ENCODE results near the gene HNRNPDL.
"Not testable (repeated sequence)": the region's sequence is repeated elsewhere in the genome, so short reads cannot be mapped to it uniquely, and the experiment has no call there.

The HNRNPDL gene

DNA sequence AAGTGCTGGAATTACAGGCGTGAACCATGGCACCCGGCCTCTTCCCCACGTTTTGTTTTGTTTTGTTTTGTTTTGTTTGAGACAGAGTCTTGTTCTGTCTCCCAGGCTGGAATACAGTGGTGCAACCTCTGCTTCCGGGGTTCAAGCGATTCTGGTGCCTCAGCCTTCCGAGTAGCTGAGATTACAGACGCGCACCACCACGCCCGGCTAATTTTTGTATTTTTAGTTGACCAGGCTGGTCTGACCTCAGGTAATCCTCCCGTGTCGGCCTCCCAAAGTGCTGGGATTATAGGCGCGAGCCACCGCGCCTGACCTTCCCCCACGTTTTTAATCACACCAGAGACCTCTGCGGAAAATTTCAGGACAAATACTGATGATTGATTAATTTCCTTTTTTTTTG, 2.3 kb upstream of the HNRNPDL start:
- DNase-seq (ENCODE audit: low read depth): no peak

DNA sequence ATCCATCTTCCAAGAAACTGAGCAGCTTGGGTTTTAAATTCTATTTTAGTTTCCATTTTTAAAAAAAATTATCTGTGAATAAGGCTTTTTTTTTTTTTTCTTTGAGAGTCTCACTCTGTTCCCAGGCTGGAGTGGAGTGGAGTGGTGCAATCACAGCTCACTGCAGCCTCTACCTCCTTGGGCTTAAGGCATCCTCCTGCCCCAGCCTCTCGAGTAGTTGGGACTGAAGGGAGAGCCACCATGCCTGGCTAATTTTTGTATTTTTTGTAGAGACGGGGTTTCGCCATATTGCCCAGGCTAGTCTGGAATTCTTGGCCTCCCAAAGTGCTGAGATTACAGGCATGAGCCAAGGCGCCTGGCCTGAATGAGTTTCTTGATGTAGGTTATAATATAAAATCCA, 1.6 kb upstream of the HNRNPDL start:
- no peak for DNase-seq (ENCODE audit: low read depth)

DNA sequence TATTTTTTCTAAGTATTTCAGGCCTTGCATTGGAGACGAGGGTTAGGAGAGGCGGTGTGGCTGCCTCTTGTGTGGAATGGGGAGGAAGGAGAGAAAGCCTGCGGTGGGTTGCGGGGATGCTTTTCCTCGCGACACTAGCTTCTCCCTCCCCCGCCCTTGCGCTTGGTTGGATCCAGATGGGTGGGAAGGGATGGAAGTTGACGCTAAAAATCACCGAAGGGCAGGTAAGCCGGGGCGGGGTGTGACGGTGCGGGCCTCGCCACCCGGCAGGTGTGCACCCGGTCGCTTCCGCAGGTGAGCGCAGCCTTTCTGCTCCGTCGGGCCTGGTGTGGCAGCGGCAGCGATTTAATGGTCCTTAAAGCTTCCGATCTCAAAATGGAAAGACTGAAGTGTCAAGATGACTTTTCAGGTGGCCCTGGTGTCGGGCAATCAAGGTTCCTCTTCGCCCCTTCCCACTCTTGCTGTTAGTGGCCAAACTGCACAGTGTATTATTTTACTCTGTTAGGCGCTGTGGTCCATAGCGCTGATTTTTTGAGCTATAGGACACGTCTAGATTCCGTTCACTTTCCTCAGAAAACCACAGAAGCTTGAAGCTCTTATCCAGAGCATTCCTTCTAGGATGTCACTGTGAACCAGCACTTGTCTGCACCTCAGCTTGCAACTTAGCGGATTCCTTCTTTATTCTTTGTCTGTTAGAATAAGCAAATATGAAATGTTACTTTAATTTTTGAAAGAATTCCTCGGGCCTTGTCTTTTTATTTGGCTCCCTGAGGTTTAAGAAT, 893 bp upstream of the HNRNPDL start:
- no peak for DNase-seq (ENCODE audit: low read depth)

DNA sequence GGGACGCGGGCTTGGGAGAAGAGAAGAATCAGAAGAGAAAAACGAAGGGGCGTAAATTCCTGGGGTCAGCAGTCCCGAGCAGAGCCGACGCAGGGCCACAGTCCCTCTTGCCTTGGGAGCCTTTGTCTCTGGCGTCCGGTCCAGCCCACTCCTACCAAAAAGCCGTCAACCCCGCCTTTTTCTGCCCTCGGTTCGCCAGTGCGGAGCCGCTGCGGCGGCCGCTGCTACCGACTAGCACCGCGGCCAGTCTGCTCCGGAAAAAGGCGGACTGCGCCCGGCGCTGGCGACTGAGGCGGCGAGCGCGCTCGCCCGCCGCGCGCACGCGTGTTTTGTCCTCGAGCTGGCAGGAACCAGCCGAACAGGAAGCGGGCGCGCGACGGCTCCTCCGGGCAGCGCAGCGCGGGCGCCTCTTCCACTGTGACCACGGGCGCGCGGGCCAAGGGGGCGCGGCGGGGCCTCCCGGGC, 502 bp downstream of the HNRNPDL start:
- DNase-seq (ENCODE audit: low read depth): no peak

DNA sequence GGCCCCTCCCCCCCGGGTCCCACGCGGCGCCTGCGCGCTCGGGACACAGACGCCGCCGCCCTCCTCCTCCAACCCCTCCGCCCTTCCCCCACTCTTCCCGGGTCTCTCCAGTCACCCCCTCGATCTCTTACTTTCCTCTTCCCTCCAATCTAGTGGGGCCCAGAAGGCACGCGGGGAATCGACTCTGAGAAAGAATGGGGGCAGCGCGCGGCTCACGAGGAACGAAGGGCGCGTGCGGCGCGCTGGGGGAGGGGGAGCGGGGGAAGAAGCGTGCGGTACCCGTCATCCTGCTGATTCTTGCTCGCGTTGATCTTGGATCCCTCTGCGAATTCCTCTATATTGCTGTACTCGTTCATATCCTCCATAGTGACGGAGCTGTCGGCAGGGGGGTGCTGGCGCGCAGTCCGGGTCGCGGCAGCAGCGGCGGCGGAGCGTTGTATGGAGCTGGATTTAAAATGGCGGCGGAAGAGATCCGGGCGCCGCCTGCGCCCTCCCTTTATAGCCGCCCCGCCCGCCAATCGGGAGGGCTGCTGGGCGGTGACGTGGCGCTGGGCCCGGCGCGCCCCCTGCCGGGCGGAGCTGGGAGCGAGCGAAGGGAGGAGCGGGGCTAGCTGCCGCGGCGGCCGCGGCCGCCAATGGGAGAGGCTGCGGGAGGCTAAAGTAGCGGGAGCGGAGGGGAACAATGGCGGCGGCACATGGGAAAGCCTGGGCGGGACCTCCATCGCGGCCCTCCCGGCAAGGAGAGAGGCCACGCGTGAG, 1.1 kb downstream of the HNRNPDL start:
- peak; percentile 89 for DNase-seq (ENCODE audit: low read depth)

DNA sequence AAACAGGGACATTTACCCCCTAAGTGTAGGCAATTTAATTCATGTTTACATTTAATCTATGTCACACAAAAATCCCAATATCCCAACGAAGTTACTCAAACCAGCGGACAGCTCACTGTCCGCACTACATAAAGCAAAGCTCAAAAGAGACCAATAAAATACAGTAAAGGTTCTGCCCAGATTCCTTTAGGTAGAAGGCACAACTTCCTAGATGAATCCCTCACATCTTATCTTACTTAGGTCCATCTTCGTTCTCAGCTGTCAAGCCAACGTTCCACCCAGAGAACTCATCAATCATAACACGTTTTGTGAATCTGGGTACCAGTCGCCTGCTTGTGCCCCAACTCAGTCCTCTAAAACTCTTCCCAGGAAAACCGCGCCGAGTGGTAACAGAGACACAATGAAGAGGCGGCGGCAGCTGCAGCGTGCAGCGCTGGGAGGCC, 1.7 kb downstream of the HNRNPDL start:
- no peak for DNase-seq (ENCODE audit: low read depth)

DNA sequence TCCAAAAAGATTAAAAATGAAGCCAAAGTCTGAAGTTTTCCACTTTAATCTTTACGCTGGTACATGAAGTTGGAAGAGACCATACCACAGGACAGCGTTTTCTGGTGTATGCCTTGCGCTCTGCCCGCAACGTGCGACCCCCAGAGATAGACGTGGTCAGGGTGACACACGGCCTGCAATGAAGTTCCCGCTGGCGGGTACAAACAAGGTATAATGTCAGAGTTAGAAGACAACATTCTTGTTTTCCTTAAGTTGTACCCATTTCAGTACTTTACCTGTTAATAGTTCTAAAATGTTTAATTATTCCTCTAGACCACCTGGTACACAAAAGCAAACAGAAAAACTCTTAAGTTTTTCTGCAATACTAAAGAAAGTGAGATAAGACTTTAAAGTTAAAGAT, 4.8 kb downstream of the HNRNPDL start:
- no peak for DNase-seq (ENCODE audit: low read depth)

DNA sequence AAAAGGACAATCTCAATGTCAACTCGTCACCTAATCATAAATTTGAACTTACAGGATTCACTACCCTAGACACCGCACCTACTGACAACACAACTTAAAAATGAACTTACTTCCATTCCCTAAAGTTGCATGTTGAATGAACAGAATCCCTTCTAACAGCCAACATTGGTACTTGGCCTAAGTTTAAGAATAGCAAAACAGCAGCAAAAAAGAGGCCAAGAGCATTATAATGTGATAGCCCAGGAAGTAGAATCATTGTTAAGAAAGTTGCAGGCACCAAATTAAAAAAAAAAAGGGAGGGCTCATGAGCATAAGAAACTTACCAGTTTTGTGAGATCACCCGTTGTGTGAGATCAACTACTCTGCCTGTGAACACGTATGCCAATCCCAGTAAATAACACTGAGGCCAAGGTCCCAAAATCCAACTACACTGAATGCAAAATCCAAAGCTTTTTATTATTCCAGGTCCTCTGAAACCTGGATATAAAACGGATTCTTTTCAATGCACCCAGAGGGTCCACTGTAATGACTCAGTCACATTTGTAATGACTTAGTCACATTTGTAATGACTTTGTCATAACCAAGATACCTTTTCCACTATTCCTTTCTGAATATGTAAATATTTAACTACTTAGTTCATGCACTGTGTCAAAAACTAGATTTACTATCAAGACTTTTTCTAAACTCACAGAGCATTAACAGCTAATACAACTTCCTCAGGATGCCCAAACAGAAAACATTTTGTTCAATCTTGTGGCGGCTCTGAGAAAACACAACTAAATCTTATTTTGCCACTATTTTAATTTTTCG, 6.8 kb downstream of the HNRNPDL start:
- no peak for DNase-seq (ENCODE audit: low read depth)

DNA sequence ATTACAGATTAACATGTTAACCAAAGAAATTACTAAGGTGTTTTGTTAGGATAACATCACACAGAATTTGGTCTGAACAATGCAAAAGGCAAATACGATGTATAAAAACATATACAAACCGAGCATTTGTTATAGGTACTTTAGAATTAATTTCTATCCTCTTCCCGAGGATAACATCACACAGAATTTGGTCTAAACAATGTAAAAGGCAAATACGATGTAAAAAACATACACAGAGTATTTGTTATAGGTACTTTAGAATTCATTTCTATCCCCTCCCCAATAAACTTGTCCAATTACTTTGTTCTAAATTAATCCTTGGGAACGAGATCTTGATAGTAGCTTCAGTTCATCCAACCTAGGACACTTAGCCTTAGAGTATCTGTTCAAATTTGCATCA, 7.6 kb downstream of the HNRNPDL start:
- DNase-seq (ENCODE audit: low read depth): no peak

DNA sequence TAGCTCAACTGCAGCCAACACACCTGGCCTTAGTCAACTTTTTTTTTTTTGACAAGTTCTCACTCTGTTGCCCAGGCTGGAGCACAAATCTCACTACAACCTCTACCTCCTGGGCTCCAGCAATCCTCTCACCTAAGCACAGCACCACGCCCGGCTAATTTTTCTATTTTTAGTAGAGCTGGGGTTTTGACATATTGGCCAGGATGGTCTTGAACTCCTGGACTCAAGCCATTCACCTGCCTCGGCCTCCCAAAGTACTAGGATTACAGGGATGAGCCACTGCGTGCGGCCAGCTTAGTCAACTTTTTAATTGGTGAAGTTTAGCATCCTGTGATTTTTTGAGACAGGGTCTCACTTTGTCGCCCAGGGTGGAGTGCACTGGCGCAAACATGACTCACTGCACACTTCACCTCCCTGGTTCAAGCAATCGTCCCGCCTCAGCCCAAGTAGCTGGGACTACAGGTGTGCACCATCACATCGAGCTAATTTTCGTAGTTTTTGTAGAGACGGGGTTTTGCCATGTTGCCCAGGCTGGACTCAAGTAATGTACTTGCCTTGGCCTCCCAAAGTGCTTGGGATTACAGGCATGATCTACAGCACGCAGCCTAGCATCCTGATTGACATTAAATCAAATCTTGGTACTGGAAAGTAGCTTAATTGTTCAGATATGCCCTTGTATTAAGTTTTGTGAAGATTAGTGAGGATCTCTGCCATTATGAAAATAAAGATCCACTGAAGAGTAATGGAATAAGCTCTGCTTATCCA, 8.3 kb downstream of the HNRNPDL start:
- no peak for DNase-seq (ENCODE audit: low read depth)

DNA sequence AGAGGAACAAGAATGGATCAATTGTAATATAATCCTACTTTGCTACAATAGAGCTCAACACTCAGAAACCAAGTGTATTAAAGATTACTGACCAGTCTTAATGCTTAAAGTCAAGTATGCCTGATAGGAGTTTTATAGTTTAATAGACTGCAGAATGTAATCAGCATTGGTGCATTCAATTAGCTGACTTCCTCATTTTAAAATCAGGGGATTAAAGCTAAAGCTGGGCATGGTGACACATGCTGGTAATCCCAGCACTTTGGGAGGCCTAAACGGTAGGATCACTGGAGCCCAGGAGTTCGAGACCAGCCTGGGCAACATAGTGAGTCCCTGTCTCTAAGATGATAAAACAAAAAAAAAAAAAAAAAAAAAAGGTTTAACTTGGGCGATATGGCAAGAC, 10.8 kb downstream of the HNRNPDL start:
- no peak for DNase-seq (ENCODE audit: low read depth)

DNA sequence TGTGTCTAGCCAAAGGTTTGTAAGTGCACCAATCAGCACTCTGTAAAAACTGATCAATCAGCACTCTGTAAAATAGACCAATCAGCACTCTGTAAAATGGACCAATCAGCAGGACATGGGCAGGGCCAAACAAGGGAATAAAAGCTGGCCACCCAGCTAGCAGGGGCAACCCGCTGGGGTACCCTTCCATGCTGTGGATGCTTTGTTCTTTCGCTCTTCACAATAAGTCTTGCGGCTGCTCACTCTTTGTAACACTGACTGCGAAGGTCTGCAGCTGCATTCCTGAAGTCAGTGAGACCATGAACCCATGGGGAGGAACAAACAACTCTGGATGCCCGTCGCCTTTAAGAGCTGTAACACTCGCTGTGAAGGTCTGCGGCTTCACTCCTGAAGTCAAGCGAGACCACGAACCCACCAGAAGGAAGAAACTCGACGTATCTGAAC, 14.3 kb downstream of the HNRNPDL start:
- no peak for DNase-seq (ENCODE audit: low read depth)

DNA sequence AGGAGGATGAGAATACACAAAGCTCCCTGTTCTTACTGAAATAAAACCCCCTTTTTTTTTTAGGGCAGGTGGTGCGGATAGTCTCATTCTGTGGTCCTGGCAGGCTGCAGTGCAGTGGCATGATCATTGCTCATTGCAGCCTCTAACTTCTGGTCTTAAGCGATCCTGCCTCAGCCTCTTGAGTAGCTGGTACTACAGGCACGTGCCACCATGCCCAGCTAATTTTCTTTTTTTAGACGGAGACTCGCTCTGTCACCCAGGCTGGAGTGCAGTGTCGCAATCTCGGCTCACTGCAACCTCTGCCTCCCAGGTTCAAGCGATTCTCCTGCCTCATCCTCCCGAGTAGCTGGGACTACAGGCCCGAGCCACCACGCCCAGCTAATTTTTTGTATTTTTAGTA, 15.2 kb downstream of the HNRNPDL start:
- not testable (repeated sequence) for DNase-seq (ENCODE audit: low read depth)

DNA sequence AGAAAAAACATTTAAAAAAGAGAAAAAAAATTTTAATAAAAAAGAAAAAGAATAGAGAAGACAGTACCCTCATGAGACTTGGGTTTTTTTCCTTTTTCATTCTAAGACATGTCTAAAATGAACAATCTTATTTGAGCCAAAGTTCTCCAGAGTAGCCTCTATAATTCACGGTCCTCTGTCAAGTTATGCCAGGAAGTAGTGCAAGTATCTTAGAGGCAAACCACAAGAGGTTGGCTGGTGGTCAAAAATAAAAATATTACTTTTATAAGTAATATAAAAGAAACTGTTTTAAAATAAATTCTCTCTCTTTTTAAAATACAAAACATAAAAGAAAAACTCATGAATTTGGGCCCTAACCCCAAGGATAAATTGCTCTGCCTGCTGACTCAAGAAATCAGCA, 26.5 kb downstream of the HNRNPDL start:
- DNase-seq (ENCODE audit: low read depth): no peak

DNA sequence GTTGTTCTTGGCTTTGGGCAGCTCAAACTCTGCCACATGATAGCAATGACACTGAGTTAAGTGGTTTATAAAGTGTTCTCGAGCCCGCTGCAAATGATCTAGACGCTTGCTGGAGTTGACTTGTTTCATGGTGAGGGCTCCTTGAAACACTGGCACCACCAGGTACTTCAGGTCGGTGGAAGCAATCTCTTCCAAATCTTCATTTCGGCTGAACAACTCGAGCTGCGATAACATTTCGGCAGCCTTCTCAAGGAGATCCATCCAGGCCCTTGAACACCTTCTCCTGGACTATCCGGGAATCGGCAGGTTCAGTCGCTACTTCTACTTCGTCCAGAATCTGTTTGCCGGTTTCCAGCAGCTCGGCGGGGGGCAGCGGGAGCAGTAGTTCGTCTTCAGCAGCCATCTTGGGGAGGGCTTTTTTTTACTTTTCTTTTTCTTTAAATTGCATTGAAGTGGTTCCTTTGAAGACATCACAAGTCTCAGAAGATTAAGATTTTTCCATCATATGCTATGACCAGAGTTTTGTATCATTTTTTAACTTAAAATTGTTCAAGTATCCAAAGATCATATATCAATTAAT, 28.0 kb downstream of the HNRNPDL start:
- no peak for DNase-seq (ENCODE audit: low read depth)

DNA sequence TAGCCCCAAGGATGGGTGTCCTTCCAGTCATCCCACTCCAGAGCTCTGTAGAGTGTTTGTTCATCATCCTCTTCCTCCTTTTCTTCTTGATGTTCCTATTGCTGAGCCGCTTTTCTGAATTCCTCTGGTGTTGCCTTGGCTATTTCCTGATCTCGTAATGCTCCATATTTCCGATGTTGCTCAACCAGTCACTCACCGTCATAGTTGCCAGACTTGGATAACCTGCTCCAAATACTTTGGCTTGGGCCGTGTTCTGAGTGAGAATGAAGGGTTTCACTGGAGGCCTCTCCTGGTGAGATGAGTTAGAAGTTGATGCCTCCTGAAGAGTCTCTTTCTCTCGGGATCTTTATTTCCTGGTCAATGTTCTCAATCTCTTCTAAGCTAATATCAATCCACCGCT, 28.7 kb downstream of the HNRNPDL start:
- DNase-seq (ENCODE audit: low read depth): no peak

DNA sequence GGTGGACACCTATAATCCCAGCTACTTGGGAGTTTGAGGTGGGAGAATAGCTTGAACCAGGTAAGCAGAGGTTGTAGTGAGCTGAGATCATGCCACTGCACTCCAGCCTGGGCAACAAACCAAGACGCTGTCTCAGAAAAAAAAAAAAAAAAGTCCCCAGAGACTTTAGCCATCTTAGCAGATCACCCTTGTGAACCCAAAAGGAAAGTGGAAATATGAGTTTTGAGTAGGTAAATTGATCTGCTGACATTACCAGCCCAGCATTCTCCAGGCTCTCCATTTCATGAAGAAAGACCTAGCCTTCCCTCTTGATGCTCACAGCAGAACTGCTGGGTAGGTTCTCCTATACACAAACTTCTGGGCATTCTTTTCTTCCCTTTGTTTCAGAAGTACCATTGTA, 32.0 kb downstream of the HNRNPDL start:
- DNase-seq (ENCODE audit: low read depth): no peak

DNA sequence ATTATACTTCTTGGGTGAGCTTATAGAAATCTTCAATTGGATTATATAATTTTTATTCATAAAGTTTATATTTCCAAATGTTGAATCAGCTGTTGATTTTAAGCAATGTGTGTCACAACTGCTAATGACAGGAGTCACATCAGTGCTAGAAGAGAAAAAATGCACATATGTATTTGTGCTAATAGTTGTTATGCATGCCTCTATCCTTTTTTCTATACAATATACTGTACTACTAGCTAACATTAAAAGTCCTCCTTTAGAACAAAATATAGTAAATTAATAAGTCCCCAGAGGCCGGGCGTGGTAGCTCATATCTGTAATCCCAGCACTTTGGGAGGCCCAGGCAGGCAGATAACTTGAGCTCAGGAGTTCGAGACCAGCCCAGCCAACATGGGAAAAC, 32.7 kb downstream of the HNRNPDL start:
- DNase-seq (ENCODE audit: low read depth): no peak

DNA sequence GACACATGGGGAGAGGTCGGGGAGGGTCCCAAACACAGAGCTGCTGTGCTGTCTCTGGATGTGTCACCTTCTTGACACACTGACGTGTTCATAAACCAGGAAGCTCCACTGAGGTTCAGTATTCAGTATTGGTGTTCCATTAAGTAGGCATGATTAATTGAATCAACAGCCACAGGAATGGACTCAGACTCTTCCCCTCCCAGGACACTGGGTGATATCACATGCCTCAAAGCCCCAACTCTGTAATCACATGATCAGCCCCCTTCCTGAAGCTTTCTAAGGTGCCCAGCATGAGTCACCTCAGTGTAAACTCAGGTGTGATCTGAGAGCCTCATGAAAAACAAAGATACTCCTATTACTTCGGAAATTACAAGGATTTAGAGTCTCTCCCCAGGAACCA, 35.4 kb downstream of the HNRNPDL start:
- DNase-seq (ENCODE audit: low read depth): no peak

DNA sequence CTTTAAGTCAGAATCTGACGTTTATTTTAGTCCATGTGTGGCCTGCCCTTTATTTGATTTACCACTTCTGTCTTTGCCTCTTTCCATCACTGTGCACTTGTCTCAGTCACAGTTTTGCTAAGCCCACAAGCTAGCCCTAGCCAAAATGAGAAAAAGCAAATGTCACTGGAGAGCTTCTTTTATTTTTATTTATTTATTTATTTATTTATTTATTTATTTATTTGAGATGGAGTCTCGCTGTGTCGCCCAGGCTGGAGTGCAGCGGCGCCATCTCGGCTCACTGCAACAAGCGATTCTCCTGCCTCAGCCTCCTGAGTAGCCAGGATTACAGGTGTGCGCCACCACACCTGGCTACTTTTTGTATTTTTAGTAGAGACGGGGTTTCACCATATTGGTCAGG, 40.2 kb downstream of the HNRNPDL start:
- DNase-seq (ENCODE audit: low read depth): not testable (repeated sequence)

DNA sequence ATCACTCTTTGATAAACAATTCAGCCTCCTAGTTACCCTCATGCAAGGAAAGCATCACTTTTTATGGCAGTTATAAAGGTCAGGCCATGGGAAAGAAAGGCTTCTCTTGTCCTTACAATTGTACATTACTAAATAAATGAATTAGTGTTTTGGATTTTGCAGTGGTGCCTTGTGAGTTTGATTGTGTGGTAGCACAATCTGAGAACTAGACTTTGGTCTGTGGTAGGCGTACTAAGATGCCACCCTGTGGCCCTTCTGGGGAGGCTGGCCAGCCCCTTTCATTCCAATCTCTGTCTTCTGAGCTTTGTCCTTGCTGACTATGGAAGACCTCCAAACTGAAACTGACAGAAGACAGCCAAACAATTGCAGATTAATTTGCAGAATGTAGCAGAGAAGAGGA, 41.9 kb downstream of the HNRNPDL start:
- no peak for DNase-seq (ENCODE audit: low read depth)
